Panc1 (cell line): ENCODE results near the gene GOLGA6A. TPM values are rescaled to one million over a fixed set of nuclear protein-coding genes. Genes with fewer than 3 reads are reported as not detected.

Experiments used
- ATAC-seq: fragments of 200-7000 bp; cut with Tn5 transposase; 2 replicates; pipeline ENCODE4 v1.9.1; 2020; ENCODE audit warnings: mild to moderate bottlenecking, moderate library complexity
- BruUV-seq: library from RNA; stranded (reverse); fragments of 400-500 nt; replicated peaks from 2 replicates; lab custom pipeline; 2021; lab: Mats Ljungman, UMichigan
- CTCF ChIA-PET: fragments of 300-600 bp; sonication (Branson Sonifier 250); formaldehyde crosslinking; loops from one replicate; lab custom pipeline; 2022; ENCODE audit warnings: antibody characterized with exemption; lab: Charles Lee
- POLR2A ChIA-PET: fragments of 300-600 bp; sonication (Branson Sonifier 250); formaldehyde crosslinking; loops from one replicate; lab custom pipeline; 2022; ENCODE audit warnings: antibody characterized with exemption; lab: Charles Lee
- DNase-seq: peaks from one replicate; pipeline ENCODE4 v3.0.0-alpha.2; 2010; ENCODE audit warnings: low read depth, low spot score
- H3K27ac ChIP-seq: 2 replicates; pipeline ENCODE4 v1.5.1; 2011; ENCODE audit warnings: mild to moderate bottlenecking, low read length, inconsistent platforms
- H3K27me3 ChIP-seq: fragments of 200-500 bp; sonication (Bioruptor generic); 2 replicates; pipeline ENCODE4 v1.6.0; 2014; ENCODE audit warnings: low read length, inconsistent platforms; ENCODE audit not compliant: control insufficient read depth, insufficient read depth
- H3K36me3 ChIP-seq: fragments of 200-500 bp; sonication (Bioruptor generic); 2 replicates; pipeline ENCODE4 v1.5.1; 2014; ENCODE audit warnings: inconsistent platforms, mild to moderate bottlenecking, low read length, moderate library complexity; ENCODE audit not compliant: control insufficient read depth, insufficient read depth
- H3K4me1 ChIP-seq: 2 replicates; pipeline ENCODE4 v1.5.1; 2011; ENCODE audit warnings: inconsistent platforms, mild to moderate bottlenecking, low read length, moderate library complexity; ENCODE audit not compliant: control insufficient read depth, insufficient read depth
- H3K4me3 ChIP-seq, 2 experiments: 2 replicates each; pipeline ENCODE4 v1.5.1; 2011 to 2012; ENCODE audit warnings: low read depth in 2 of 2, low read length in 2 of 2, mild to moderate bottlenecking in 2 of 2, inconsistent platforms in 1 of 2, moderate library complexity in 1 of 2
- H3K9me3 ChIP-seq: fragments of 200-500 bp; sonication (Bioruptor generic); 2 replicates; pipeline ENCODE4 v1.5.1; 2014; ENCODE audit warnings: low read depth, mild to moderate bottlenecking, inconsistent platforms, low read length, moderate library complexity; ENCODE audit not compliant: control insufficient read depth, insufficient read depth
- POLR2AphosphoS5 ChIP-seq: IDR thresholded peaks from 2 replicates; pipeline ENCODE4 v1.6.1; 2012; ENCODE audit warnings: mild to moderate bottlenecking, low read depth, low read length, moderate library complexity
- SIN3A ChIP-seq: IDR thresholded peaks from 2 replicates; pipeline ENCODE4 v1.6.1; 2012; ENCODE audit warnings: low read depth, mild to moderate bottlenecking, low read length, moderate library complexity, borderline replicate concordance; ENCODE audit not compliant: insufficient read depth
- TCF7L2 ChIP-seq: IDR thresholded peaks from 2 replicates; pipeline ENCODE4 v1.6.1; 2011; ENCODE audit warnings: mild to moderate bottlenecking, low read depth, low read length, inconsistent platforms
- in situ Hi-C: cut with HindIII; loops from 2 replicates; pipeline ENCODE4 v1.10.0; 2016; ENCODE audit warnings: low sequenced_read_pairs, low pct_unique_long_range_greater_than_20kb
- intact Hi-C: fragments of 100-400 bp; cut with micrococcal nuclease; formaldehyde crosslinking; loops from one replicate; pipeline ENCODE4 v1.10.0; 2022; ENCODE audit not compliant: unreplicated experiment
- total RNA-seq: library from RNA; stranded (reverse); gene quantifications from one replicate; pipeline ENCODE4 v1.2.1, GENCODE V29; 2021; ENCODE audit not compliant: unreplicated experiment
- TF ChIP-seq, protein P1 (sequence below): fragments of 450-650 bp; IDR thresholded peaks from 2 replicates; pipeline ENCODE4 v1.5.1; 2017; ENCODE audit warnings: mild to moderate bottlenecking
- TF ChIP-seq, protein P2 (sequence below), 2 experiments: IDR thresholded peaks; 2 replicates each; pipeline ENCODE4 v1.6.1; 2011 to 2012; ENCODE audit warnings: low read depth in 2 of 2, control low read depth in 1 of 2, low read length in 1 of 2, mild to moderate bottlenecking in 1 of 2, moderate library complexity in 1 of 2; ENCODE audit not compliant: insufficient read depth in 1 of 2

Gene GOLGA6A
- total RNA-seq, 1 experiment from 2014 or later: 0.05 TPM

DNA sequence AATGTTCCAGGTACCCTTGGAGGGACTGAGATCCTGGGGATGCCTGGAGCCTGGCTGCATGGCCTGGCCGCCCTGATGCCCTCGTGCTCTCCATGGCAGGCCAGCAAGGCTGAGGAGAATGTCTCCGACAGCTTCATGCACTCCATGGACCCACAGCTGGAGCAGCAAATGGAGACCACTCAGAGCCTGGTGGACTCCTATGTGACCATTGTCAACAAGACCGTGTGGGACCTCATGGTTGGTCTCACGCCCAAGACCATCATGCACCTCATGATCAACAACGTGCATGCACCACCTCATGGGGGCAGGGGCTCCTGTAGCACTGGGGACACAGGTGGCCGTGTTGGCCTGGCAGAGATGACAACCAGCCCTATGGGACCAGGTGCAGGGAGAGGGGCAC, 19.7 kb downstream of the GOLGA6A start:
- no peak overlapping the region for H3K27ac ChIP-seq
- no peaks in the 10 kb centered on the region for H3K4me1 ChIP-seq
- BruUV-seq: no TSS peak
- CTCF ChIA-PET: no interaction called here
- H3K27me3 ChIP-seq: no peaks in the 10 kb centered on the region
- in situ Hi-C loops: no loop called here
- intact Hi-C loops: no loop called here
- H3K9me3 ChIP-seq: no peaks in the 10 kb centered on the region
- ATAC-seq (no peak), DNase-seq (no peak)
- H3K36me3 ChIP-seq: no peaks in the 10 kb centered on the region
- POLR2A ChIA-PET: no interaction called here
- TF ChIP-seq SIN3A (no peak), POLR2AphosphoS5 (no peak), TCF7L2 (no peak)
- TF ChIP-seq, protein P1, sequence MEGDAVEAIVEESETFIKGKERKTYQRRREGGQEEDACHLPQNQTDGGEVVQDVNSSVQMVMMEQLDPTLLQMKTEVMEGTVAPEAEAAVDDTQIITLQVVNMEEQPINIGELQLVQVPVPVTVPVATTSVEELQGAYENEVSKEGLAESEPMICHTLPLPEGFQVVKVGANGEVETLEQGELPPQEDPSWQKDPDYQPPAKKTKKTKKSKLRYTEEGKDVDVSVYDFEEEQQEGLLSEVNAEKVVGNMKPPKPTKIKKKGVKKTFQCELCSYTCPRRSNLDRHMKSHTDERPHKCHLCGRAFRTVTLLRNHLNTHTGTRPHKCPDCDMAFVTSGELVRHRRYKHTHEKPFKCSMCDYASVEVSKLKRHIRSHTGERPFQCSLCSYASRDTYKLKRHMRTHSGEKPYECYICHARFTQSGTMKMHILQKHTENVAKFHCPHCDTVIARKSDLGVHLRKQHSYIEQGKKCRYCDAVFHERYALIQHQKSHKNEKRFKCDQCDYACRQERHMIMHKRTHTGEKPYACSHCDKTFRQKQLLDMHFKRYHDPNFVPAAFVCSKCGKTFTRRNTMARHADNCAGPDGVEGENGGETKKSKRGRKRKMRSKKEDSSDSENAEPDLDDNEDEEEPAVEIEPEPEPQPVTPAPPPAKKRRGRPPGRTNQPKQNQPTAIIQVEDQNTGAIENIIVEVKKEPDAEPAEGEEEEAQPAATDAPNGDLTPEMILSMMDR: no peak
- TF ChIP-seq, protein P2, sequence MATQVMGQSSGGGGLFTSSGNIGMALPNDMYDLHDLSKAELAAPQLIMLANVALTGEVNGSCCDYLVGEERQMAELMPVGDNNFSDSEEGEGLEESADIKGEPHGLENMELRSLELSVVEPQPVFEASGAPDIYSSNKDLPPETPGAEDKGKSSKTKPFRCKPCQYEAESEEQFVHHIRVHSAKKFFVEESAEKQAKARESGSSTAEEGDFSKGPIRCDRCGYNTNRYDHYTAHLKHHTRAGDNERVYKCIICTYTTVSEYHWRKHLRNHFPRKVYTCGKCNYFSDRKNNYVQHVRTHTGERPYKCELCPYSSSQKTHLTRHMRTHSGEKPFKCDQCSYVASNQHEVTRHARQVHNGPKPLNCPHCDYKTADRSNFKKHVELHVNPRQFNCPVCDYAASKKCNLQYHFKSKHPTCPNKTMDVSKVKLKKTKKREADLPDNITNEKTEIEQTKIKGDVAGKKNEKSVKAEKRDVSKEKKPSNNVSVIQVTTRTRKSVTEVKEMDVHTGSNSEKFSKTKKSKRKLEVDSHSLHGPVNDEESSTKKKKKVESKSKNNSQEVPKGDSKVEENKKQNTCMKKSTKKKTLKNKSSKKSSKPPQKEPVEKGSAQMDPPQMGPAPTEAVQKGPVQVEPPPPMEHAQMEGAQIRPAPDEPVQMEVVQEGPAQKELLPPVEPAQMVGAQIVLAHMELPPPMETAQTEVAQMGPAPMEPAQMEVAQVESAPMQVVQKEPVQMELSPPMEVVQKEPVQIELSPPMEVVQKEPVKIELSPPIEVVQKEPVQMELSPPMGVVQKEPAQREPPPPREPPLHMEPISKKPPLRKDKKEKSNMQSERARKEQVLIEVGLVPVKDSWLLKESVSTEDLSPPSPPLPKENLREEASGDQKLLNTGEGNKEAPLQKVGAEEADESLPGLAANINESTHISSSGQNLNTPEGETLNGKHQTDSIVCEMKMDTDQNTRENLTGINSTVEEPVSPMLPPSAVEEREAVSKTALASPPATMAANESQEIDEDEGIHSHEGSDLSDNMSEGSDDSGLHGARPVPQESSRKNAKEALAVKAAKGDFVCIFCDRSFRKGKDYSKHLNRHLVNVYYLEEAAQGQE (IDR thresholded peaks at IDR 0.05; ENCODE audit: insufficient read depth in 1 of 2, low read depth in 2 of 2, low read length in 1 of 2): no peak
- no peak overlapping the region for H3K4me3 ChIP-seq

DNA sequence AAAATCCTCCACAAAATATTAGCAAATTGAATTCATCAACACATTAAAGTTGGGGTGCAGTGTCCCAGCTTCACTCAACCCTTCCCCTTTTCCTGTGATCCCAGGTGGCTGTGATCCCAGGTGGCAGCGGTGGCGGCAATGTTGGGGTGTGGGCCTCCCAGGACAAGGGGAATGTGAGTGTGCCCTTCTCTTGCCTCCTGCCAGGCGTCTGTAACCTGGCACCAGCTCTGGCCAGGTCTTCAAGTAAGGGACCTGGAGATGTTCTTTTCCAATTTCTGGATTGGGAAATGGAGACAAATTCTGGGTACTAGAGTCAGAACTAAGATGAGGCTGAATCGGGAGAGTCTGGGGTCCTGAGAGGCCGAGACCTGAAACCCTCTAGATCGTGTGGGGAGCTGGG, 20.1 kb downstream of the GOLGA6A start:
- no peak for ATAC-seq
- CTCF ChIA-PET: no interaction called here
- BruUV-seq: no TSS peak

More for the DNA sequence above, 20.1 kb downstream of the GOLGA6A start:
- no peak for TF ChIP-seq TCF7L2
- TF ChIP-seq POLR2AphosphoS5: no peak
- TF ChIP-seq, protein P1: no peak
- TF ChIP-seq, protein P2 (IDR thresholded peaks at IDR 0.05; ENCODE audit: insufficient read depth in 1 of 2, low read depth in 2 of 2, low read length in 1 of 2): no peak
- TF ChIP-seq SIN3A: no peak
- DNase-seq: no peak
- intact Hi-C loops (no loop called here), in situ Hi-C loops (no loop called here)
- H3K27ac ChIP-seq: no peak overlapping the region
- POLR2A ChIA-PET: no interaction called here
- H3K4me3 ChIP-seq: no peak overlapping the region
- no peaks in the 10 kb centered on the region for H3K9me3 ChIP-seq
- no peaks in the 10 kb centered on the region for H3K36me3 ChIP-seq
- no peaks in the 10 kb centered on the region for H3K4me1 ChIP-seq
- peaks cover 2% of the 10 kb centered on the region; the same call in 1 of the 2 replicates for H3K27me3 ChIP-seq
